GM12878 (cell line): ENCODE data around the gene SNRPD3. TPM values are rescaled to one million over a fixed set of nuclear protein-coding genes. Genes with fewer than 3 reads are reported as not detected.
A peak's percentile ranks its signal among the peaks of the same experiment; 100 is the strongest.

ENCODE experiments used
- ATAC-seq: fragments of 200-7000 bp; cut with Tn5 transposase; 3 replicates; pipeline ENCODE4 v1.9.1; 2020; ENCODE audit warnings: mild to moderate bottlenecking, moderate library complexity
- BruUV-seq: library from RNA; stranded (reverse); fragments of 400-500 nt; replicated peaks from 2 replicates; lab custom pipeline; 2021; lab: Mats Ljungman, UMichigan
- CTCF ChIA-PET: fragments of 300-600 bp; sonication (Branson Sonifier 250); formaldehyde crosslinking; extraction: SDS; loops from one replicate; lab custom pipeline; 2021; ENCODE audit warnings: inconsistent platforms; lab: Yijun Ruan, JAX
- POLR2A ChIA-PET: fragments of 350-600 bp; formaldehyde crosslinking; extraction: SDS; loops from one replicate; lab custom pipeline; 2021; ENCODE audit warnings: inconsistent platforms; lab: Charles Lee
- RAD21 ChIA-PET: fragments of 300-600 bp; sonication (Branson Sonifier 250); formaldehyde crosslinking; loops from one replicate; lab custom pipeline; 2023; ENCODE audit warnings: antibody characterized with exemption; ENCODE audit not compliant: unreplicated experiment; lab: Charles Lee
- SMC1A ChIA-PET: fragments of 300-600 bp; sonication (Branson Sonifier 250); formaldehyde crosslinking; loops from one replicate; lab custom pipeline; 2023; ENCODE audit not compliant: unreplicated experiment, uncharacterized antibody; lab: Charles Lee
- DNase-seq: peaks from one replicate; pipeline ENCODE4 v3.0.0-alpha.2; 2011; ENCODE audit warnings: low read depth, low spot score
- FAIRE-seq: peaks from 3 replicates; lab custom pipeline; 2011; peaks lifted over from hg19 to GRCh38; lab: Jason Lieb, UNC
- H2AFZ ChIP-seq: 2 replicates; pipeline ENCODE4 v1.6.0; 2011; ENCODE audit warnings: low read depth, low read length, control low read depth; ENCODE audit not compliant: control insufficient read depth
- H3K27ac ChIP-seq: 2 replicates; pipeline ENCODE4 v1.5.1; 2011; ENCODE audit warnings: control low read depth; ENCODE audit not compliant: control insufficient read depth, insufficient read depth
- H3K27me3 ChIP-seq, 2 experiments: replicated peaks in 1 of 2; 2 replicates each; pipeline versions ENCODE4 v1.6.0 to v1.6.1; 2011; ENCODE audit warnings: low read length in 1 of 2; ENCODE audit not compliant: control insufficient read depth in 2 of 2, insufficient read depth in 2 of 2
- H3K36me3 ChIP-seq, 2 experiments: 2 replicates each; pipeline ENCODE4 v1.5.1; 2011; ENCODE audit warnings: low read length in 1 of 2; ENCODE audit not compliant: control insufficient read depth in 2 of 2, insufficient read depth in 2 of 2
- H3K4me1 ChIP-seq: 2 replicates; pipeline ENCODE4 v1.6.1; 2011; ENCODE audit warnings: mild to moderate bottlenecking, low read length, moderate library complexity, mixed read lengths; ENCODE audit not compliant: control insufficient read depth, insufficient read depth
- H3K4me2 ChIP-seq: 2 replicates; pipeline ENCODE4 v1.6.0; 2011; ENCODE audit warnings: control low read depth; ENCODE audit not compliant: control insufficient read depth, insufficient read depth
- H3K4me3 ChIP-seq: fragments of 200-600 bp; sonication (generic); 2 replicates; pipeline ENCODE4 v1.5.1; 2016
- H3K79me2 ChIP-seq: 2 replicates; pipeline ENCODE4 v1.6.0; 2011; ENCODE audit warnings: low read length; ENCODE audit not compliant: control insufficient read depth, insufficient read depth
- H3K9ac ChIP-seq: 2 replicates; pipeline ENCODE4 v1.8.0; 2011; ENCODE audit warnings: low read length, control low read depth, mixed read lengths; ENCODE audit not compliant: control insufficient read depth, insufficient read depth
- H3K9me3 ChIP-seq: replicated peaks from 3 replicates; pipeline ENCODE4 v1.5.1; 2011; ENCODE audit warnings: mild to moderate bottlenecking, low read length; ENCODE audit not compliant: control insufficient read depth, insufficient read depth
- H4K20me1 ChIP-seq: 2 replicates; pipeline ENCODE4 v1.6.0; 2011; ENCODE audit not compliant: control insufficient read depth, insufficient read depth
- BHLHE40 ChIP-seq, 2 experiments: fragments of 450-650 bp in 1 of 2; IDR thresholded peaks; 2 replicates each; pipeline ENCODE4 v1.6.1; 2011 to 2017; ENCODE audit warnings: low read depth in 2 of 2, borderline replicate concordance in 1 of 2, improper control_type of control experiment in 1 of 2, low read length in 1 of 2, mild to moderate bottlenecking in 1 of 2
- CHD2 ChIP-seq: IDR thresholded peaks from 2 replicates; pipeline ENCODE4 v1.6.1; 2011; ENCODE audit warnings: low read depth, low read length, improper control_type of control experiment, borderline replicate concordance
- HDGF ChIP-seq: fragments of 450-650 bp; IDR thresholded peaks from 2 replicates; pipeline ENCODE4 v1.6.1; 2016; ENCODE audit warnings: antibody characterized with exemption
- MEF2A ChIP-seq: IDR thresholded peaks from 2 replicates; pipeline ENCODE4 v1.6.1; 2011; ENCODE audit warnings: low read depth, mild to moderate bottlenecking, low read length, moderate library complexity; ENCODE audit not compliant: insufficient read depth
- SREBF1 ChIP-seq: IDR thresholded peaks from 2 replicates; pipeline ENCODE4 v1.6.1; 2012; ENCODE audit warnings: mild to moderate bottlenecking, low read length
- ZBED1 ChIP-seq: IDR thresholded peaks from 2 replicates; pipeline ENCODE4 v1.6.1; 2016; ENCODE audit warnings: borderline replicate concordance
- ZNF592 ChIP-seq: fragments of 450-650 bp; IDR thresholded peaks from 2 replicates; pipeline ENCODE4 v1.6.1; 2017; ENCODE audit warnings: mild to moderate bottlenecking, moderate library complexity
- WGBS: methylation state at CpG from one replicate; pipeline ENCODE4 v1.1.6; 2016; ENCODE audit warnings: low lambda C conversion rate; ENCODE audit not compliant: insufficient replicate concordance, insufficient coverage; ENCODE audit errors: missing lambda C conversion rate; 5-methylcytosine and 5-hydroxymethylcytosine counted together
- in situ Hi-C: fragments of 300-500 bp; cut with MboI; formaldehyde crosslinking; loops from 9 replicates; pipeline ENCODE4 v1.14.3; 2018; ENCODE audit warnings: mixed read lengths
- intact Hi-C: fragments of 100-400 bp; cut with micrococcal nuclease; formaldehyde crosslinking; loops from one replicate; pipeline ENCODE4 v1.14.2; 2022; ENCODE audit not compliant: unreplicated experiment
- polyA plus RNA-seq, 11 experiments: library from polyadenylated mRNA; depleted of rRNA in 4 of 11; unstranded in 6 of 11; stranded (reverse) in 5 of 11; fragments of >200 nt; fragmentation: Nextera tagmentation in 4 of 11; fragmentation: Illumina TruSeq in 1 of 11; extraction: Ambion mirVana in 4 of 11; extraction: Trizol in 1 of 11; gene quantifications; 1 replicate in 1 of 11; 2 replicates in 10 of 11; pipeline versions ENCODE4 v1.2.1 to v1.2.3, GENCODE V29; 2011 to 2016; ENCODE audit warnings: inconsistent platforms in 2 of 11, missing spikeins in 2 of 11, low read depth in 1 of 11
- total RNA-seq, 4 experiments: library from RNA; depleted of rRNA in 3 of 4; stranded (reverse); fragments of >200 nt in 3 of 4; fragmentation: Illumina TruSeq in 1 of 4; extraction: Trizol in 1 of 4; gene quantifications; 2 replicates each; pipeline versions ENCODE4 v1.2.1 to v1.2.3, GENCODE V29; 2013 to 2021

Gene SNRPD3
- total and polyA plus RNA-seq, 10 of the 15 experiments (the other 5 are each of a cell fraction or from before 2014, with no cell fraction given) = 112 to 324 (median 242) TPM

GRCh38 chr22:24513378-24514240 is 42.2 kb upstream of the SNRPD3 start:
- RAD21 ChIA-PET = interaction anchor here (0.6 to 3.3 kb wide), 7 partner anchors 9 to 80 kb away, joined by 3 to 42 read pairs (median 4); no protein-coding TSS in a partner anchor
- H3K4me2 ChIP-seq = no peak overlapping the region
- H3K27me3 ChIP-seq = no peaks in the 10 kb centered on the region
- in situ Hi-C loops = no loop called here
- no peak overlapping the region for H2AFZ ChIP-seq
- POLR2A ChIA-PET = interaction anchor here (0.6 to 3.3 kb wide), 9 partner anchors 7 to 225 kb away, joined by 3 to 28 read pairs (median 6); partner anchors contain the start of gene ADORA2A
- H3K79me2 ChIP-seq = no peaks in the 10 kb centered on the region
- TF ChIP-seq MEF2A = no peak
- SMC1A ChIA-PET = interaction anchor here (0.7 to 2.8 kb wide), 5 partner anchors 8 to 111 kb away, joined by 3 to 14 read pairs (median 7); partner anchors contain the start of gene ADORA2A
- no peak overlapping the region for H3K9ac ChIP-seq
- H3K4me3 ChIP-seq = no peak overlapping the region
- CTCF ChIA-PET = interaction anchor here (1.0 to 11.4 kb wide), 7 partner anchors 10 to 189 kb away, joined by 3 to 213 read pairs (median 3); no protein-coding TSS in a partner anchor
- H3K4me1 ChIP-seq = peaks cover 51% of the 10 kb centered on the region
- no TSS peak for BruUV-seq
- no peak for ATAC-seq
- no peak for FAIRE-seq
- WGBS = 82% methylated on average over 9 of the region's 9 CpGs
- no peaks in the 10 kb centered on the region for H4K20me1 ChIP-seq
- no peak for DNase-seq
- no peaks in the 10 kb centered on the region for H3K36me3 ChIP-seq
- H3K27ac ChIP-seq = peak overlapping the region; percentile 57
- intact Hi-C loops = no loop called here
- H3K9me3 ChIP-seq = no peaks in the 10 kb centered on the region

DNA sequence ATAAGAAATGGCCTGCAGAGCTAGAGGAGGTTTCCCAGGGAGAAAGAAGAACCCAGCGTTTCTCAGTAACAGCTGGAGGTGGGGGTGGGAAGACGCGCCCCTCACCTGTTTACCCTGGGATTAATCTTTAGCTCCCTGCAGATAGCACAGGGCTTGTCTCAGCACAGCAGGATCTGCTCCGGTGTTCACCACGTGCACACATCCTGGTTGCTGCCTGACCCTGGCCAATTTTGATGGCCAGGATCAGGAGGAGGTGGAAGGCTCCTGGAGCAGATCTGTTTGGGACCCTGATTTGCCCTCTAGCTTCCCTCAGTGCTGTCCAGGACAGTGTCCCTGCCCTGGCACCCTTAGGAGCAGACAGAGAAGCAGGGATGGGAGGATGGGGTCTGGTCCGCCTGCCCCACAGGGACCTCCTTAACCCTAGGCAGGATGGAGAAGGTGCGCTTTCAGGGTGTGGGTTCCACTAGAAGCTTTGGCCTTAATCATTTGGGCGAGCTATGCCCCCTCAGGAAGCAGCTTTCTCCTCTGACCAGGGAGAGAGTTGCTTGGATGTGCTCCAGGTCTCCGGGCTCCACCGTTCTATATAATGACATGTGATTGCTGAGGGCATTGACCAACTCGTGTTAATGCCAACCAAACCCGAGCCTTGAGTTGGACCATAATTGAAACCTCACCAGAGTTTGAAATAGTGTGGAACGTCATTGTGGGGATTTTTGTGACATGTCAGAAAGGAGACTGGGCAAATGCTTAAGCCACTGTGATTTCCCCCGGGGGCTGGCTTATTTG is 41.4 kb upstream of the SNRPD3 start:
- no peak for FAIRE-seq
- no peaks in the 10 kb centered on the region for H3K79me2 ChIP-seq
- ChIA-PET CTCF (interaction anchor here (0.6 to 5.8 kb wide), 10 partner anchors 7 to 1989 kb away, joined by 3 to 39 read pairs (median 3); no protein-coding TSS in a partner anchor), POLR2A (interaction anchor here (0.6 to 3.3 kb wide), 9 partner anchors 8 to 226 kb away, joined by 3 to 28 read pairs (median 6); partner anchors contain the start of gene ADORA2A), SMC1A (interaction anchor here (0.6 to 2.8 kb wide), 8 partner anchors 8 to 116 kb away, joined by 3 to 19 read pairs (median 7); partner anchors contain the start of gene ADORA2A), RAD21 (interaction anchor here (0.6 to 3.3 kb wide), 9 partner anchors 8 to 115 kb away, joined by 3 to 42 read pairs (median 3); no protein-coding TSS in a partner anchor)
- TSS peak; percentile 68 for BruUV-seq
- intact Hi-C loops (no loop called here), in situ Hi-C loops (loop anchor here (5.0 kb wide), 1 partner anchor 82 kb away; no protein-coding TSS in a partner anchor)
- H3K27me3 ChIP-seq = no peaks in the 10 kb centered on the region
- H2AFZ ChIP-seq = peak overlapping the region; percentile 19
- H3K4me2 ChIP-seq = peak overlapping the region; percentile 69
- peak; percentile 68 for DNase-seq
- peak overlapping the region; percentile 12; the same call in 1 of the 2 replicates for H3K9ac ChIP-seq
- no peaks in the 10 kb centered on the region for H3K9me3 ChIP-seq
- no peaks in the 10 kb centered on the region for H4K20me1 ChIP-seq
- H3K4me1 ChIP-seq = peaks cover 51% of the 10 kb centered on the region
- H3K36me3 ChIP-seq = no peaks in the 10 kb centered on the region
- WGBS = 38% methylated on average over 14 of the region's 14 CpGs
- peak; percentile 74 for ATAC-seq
- no peak overlapping the region for H3K4me3 ChIP-seq
- peak overlapping the region; percentile 57 for H3K27ac ChIP-seq
- TF ChIP-seq HDGF (peak; percentile 51; the same call in 1 of the 2 replicates), CHD2 (0 out of 2 replicates have a peak, but pooled peaks have one; percentile 32), ZNF592 (0 out of 2 replicates have a peak, but pooled peaks have one; percentile 11), ZBED1 (peak; percentile 39; the same call in 1 of the 2 replicates), SREBF1 (no peak), BHLHE40 (IDR thresholded peaks at IDR 0.05; ENCODE audit: borderline replicate concordance in 1 of 2, low read depth in 2 of 2, low read length in 1 of 2) (peak; percentile 55 to 58; a peak in 3 of 4 replicates)
